ENCODE data around the gene MMUT.

DNA sequence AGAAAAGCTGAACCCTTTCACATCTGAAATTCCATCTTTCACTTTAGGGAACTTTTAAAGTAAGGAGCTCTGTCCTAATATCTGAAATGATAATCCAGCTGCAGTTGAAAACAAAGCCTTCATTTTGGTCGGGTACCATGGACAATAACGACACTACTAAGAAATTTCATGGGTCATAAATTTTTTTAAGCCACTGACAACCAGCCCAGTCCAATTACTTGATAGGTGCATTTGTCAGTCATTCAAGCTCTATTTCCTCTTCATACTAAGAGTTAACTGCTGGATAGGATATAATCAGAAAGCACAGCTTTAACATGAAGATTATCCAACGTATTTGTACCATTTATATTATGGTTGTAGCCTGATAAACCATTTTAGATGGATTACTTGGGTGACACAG lies 52.5 kb downstream of the MMUT start:
- TF ChIP-seq, protein P1, sequence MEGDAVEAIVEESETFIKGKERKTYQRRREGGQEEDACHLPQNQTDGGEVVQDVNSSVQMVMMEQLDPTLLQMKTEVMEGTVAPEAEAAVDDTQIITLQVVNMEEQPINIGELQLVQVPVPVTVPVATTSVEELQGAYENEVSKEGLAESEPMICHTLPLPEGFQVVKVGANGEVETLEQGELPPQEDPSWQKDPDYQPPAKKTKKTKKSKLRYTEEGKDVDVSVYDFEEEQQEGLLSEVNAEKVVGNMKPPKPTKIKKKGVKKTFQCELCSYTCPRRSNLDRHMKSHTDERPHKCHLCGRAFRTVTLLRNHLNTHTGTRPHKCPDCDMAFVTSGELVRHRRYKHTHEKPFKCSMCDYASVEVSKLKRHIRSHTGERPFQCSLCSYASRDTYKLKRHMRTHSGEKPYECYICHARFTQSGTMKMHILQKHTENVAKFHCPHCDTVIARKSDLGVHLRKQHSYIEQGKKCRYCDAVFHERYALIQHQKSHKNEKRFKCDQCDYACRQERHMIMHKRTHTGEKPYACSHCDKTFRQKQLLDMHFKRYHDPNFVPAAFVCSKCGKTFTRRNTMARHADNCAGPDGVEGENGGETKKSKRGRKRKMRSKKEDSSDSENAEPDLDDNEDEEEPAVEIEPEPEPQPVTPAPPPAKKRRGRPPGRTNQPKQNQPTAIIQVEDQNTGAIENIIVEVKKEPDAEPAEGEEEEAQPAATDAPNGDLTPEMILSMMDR (IDR thresholded peaks at IDR 0.05; ENCODE audit: borderline replicate concordance, extremely low read depth, low read length, poor library complexity, severe bottlenecking): no peak
- no peak for TF ChIP-seq EZH2 (IDR thresholded peaks at IDR 0.05; ENCODE audit: borderline replicate concordance, low read depth, low read length, severe bottlenecking)
